ENCODE data around the gene LPP.

Gene LPP

GRCh38 chr3:188113756-188114155 lies 40.2 kb upstream of the LPP start:
- DNase-seq (ENCODE audit: low read depth) = no peak
- H3K4me3 ChIP-seq (ENCODE audit: low read depth, low read length) = no peak overlapping the region
- TF ChIP-seq CTCF (IDR thresholded peaks at IDR 0.05; ENCODE audit: low read depth, low read length, missing control alignments) = no peak
- in situ Hi-C loops (cut with HindIII; ENCODE audit: low sequenced_read_pairs) = no loop called here

GRCh38 chr3:188119846-188120245 lies 34.1 kb upstream of the LPP start:
- in situ Hi-C loops (cut with HindIII; ENCODE audit: low sequenced_read_pairs) = no loop called here

GRCh38 chr3:188122571-188123169 lies 31.3 kb upstream of the LPP start:
- DNase-seq (ENCODE audit: low read depth) = no peak
- in situ Hi-C loops (cut with HindIII; ENCODE audit: low sequenced_read_pairs) = no loop called here
- TF ChIP-seq CTCF (IDR thresholded peaks at IDR 0.05; ENCODE audit: low read depth, low read length, missing control alignments) = no peak
- no peak overlapping the region for H3K4me3 ChIP-seq (ENCODE audit: low read depth, low read length)

More at GRCh38 chr3:188119846-188120245, 34.1 kb upstream of the LPP start:
- no peak for DNase-seq (ENCODE audit: low read depth)
- no peak overlapping the region for H3K4me3 ChIP-seq (ENCODE audit: low read depth, low read length)
- no peak for TF ChIP-seq CTCF (IDR thresholded peaks at IDR 0.05; ENCODE audit: low read depth, low read length, missing control alignments)

- H3K4me3 ChIP-seq (ENCODE audit: low read depth, low read length) = no peak overlapping the region
- TF ChIP-seq CTCF (IDR thresholded peaks at IDR 0.05; ENCODE audit: low read depth, low read length, missing control alignments) = no peak
- in situ Hi-C loops (cut with HindIII; ENCODE audit: low sequenced_read_pairs) = no loop called here
- DNase-seq (ENCODE audit: low read depth) = no peak
Measured at GRCh38 chr3:188123170-188123905, 30.6 kb upstream of the LPP start.

- H3K4me3 ChIP-seq (ENCODE audit: low read depth, low read length) = no peak overlapping the region
- no peak for TF ChIP-seq CTCF (IDR thresholded peaks at IDR 0.05; ENCODE audit: low read depth, low read length, missing control alignments)
- DNase-seq (ENCODE audit: low read depth) = no peak
- in situ Hi-C loops (cut with HindIII; ENCODE audit: low sequenced_read_pairs) = no loop called here
Measured at GRCh38 chr3:188124184-188124583, 29.8 kb upstream of the LPP start.

- no peak for TF ChIP-seq CTCF (IDR thresholded peaks at IDR 0.05; ENCODE audit: low read depth, low read length, missing control alignments)
- no peak for DNase-seq (ENCODE audit: low read depth)
- in situ Hi-C loops (cut with HindIII; ENCODE audit: low sequenced_read_pairs) = loop anchor here (25.0 kb wide), 1 partner anchor 388 kb away; the partner anchor contains the start of gene BCL6
- H3K4me3 ChIP-seq (ENCODE audit: low read depth, low read length) = no peak overlapping the region
Measured at GRCh38 chr3:188125076-188125475, 28.9 kb upstream of the LPP start.
